HEK293 (cell line): ENCODE results near the gene RSPH9.
A peak's percentile ranks its signal among the peaks of the same experiment; 100 is the strongest.

Source experiments
- CTCF ChIA-PET: fragments of 350-600 bp; formaldehyde crosslinking; extraction: SDS; loops from one replicate; lab custom pipeline; 2021; ENCODE audit warnings: antibody characterized with exemption; lab: Yijun Ruan, JAX
- POLR2A ChIA-PET: fragments of 300-600 bp; formaldehyde crosslinking; extraction: SDS; loops from one replicate; lab custom pipeline; 2020; ENCODE audit warnings: antibody characterized with exemption, inconsistent platforms; lab: Yijun Ruan, JAX
- H3K27ac ChIP-seq: fragments of 200-500 bp; sonication (Bioruptor generic); 2 replicates; pipeline ENCODE4 v1.5.1; 2014; ENCODE audit warnings: low read depth, low read length, control low read depth, inconsistent platforms; ENCODE audit errors: extremely low read depth
- H3K36me3 ChIP-seq, 2 experiments: fragments of 200-500 bp in 1 of 2; sonication (Bioruptor generic) in 1 of 2; 1 replicate in 1 of 2; 2 replicates in 1 of 2; pipeline ENCODE4 v1.5.1; 2014 to 2017; ENCODE audit warnings: inconsistent platforms in 2 of 2, low read length in 2 of 2; ENCODE audit not compliant: control insufficient read depth in 2 of 2, insufficient read depth in 1 of 2
- H3K4me1 ChIP-seq: fragments of 200-500 bp; sonication (Bioruptor generic); 2 replicates; pipeline ENCODE4 v1.5.1; 2014; ENCODE audit warnings: mild to moderate bottlenecking, low read length, inconsistent platforms; ENCODE audit not compliant: control insufficient read depth, insufficient read depth
- H3K4me3 ChIP-seq: 2 replicates; pipeline ENCODE4 v1.5.1; 2011; ENCODE audit warnings: low read depth, mild to moderate bottlenecking, control low read depth, low read length, moderate library complexity
- H3K9me3 ChIP-seq: fragments of 200-500 bp; sonication (Bioruptor generic); 2 replicates; pipeline ENCODE4 v1.5.1; 2014; ENCODE audit warnings: low read depth, low read length, inconsistent platforms; ENCODE audit not compliant: control insufficient read depth, insufficient read depth
- ATF2 ChIP-seq: fragments of 450-650 bp; formaldehyde crosslinking; IDR thresholded peaks from 2 replicates; pipeline ENCODE4 v1.5.1; 2016; ENCODE audit warnings: missing biosample characterization, missing genetic modification characterization, low read depth
- EGR2 ChIP-seq: fragments of 450-650 bp; formaldehyde crosslinking; IDR thresholded peaks from 2 replicates; pipeline ENCODE4 v1.5.1; 2016; ENCODE audit warnings: low read depth, missing biosample characterization, missing genetic modification characterization
- GFI1B ChIP-seq: fragments of 450-650 bp; formaldehyde crosslinking; IDR thresholded peaks from 2 replicates; pipeline ENCODE4 v1.5.1; 2016; ENCODE audit warnings: missing biosample characterization, missing genetic modification characterization
- GLI2 ChIP-seq: fragments of 450-650 bp; formaldehyde crosslinking; IDR thresholded peaks from 2 replicates; pipeline ENCODE4; 2017; ENCODE audit warnings: missing biosample characterization, missing genetic modification characterization, low read depth, borderline replicate concordance
- GLIS1 ChIP-seq: fragments of 450-650 bp; formaldehyde crosslinking; IDR thresholded peaks from 2 replicates; pipeline ENCODE4 v1.5.1; 2016; ENCODE audit warnings: missing biosample characterization, missing genetic modification characterization
- GLIS2 ChIP-seq: fragments of 450-650 bp; formaldehyde crosslinking; IDR thresholded peaks from 2 replicates; pipeline ENCODE4 v1.5.1; 2016; ENCODE audit warnings: missing biosample characterization, missing genetic modification characterization
- KLF1 ChIP-seq: fragments of 450-650 bp; formaldehyde crosslinking; IDR thresholded peaks from 2 replicates; pipeline ENCODE4 v1.5.1; 2016; ENCODE audit warnings: missing biosample characterization, missing genetic modification characterization
- KLF8 ChIP-seq: fragments of 450-650 bp; formaldehyde crosslinking; IDR thresholded peaks from 2 replicates; pipeline ENCODE4 v1.5.1; 2016; ENCODE audit warnings: missing biosample characterization, missing genetic modification characterization
- KLF9 ChIP-seq: fragments of 450-650 bp; formaldehyde crosslinking; IDR thresholded peaks from 2 replicates; pipeline ENCODE4 v1.5.1; 2016; ENCODE audit warnings: missing biosample characterization, missing genetic modification characterization, low read depth
- MEIS1 ChIP-seq: sonication (generic); formaldehyde crosslinking; IDR thresholded peaks from 2 replicates; pipeline ENCODE4 v1.8.1; 2022; ENCODE audit warnings: missing genetic modification reagents, mild to moderate bottlenecking, borderline replicate concordance
- SP2 ChIP-seq: fragments of 450-650 bp; formaldehyde crosslinking; IDR thresholded peaks from 2 replicates; pipeline ENCODE4 v1.5.1; 2016; ENCODE audit warnings: missing biosample characterization, missing genetic modification characterization
- SP3 ChIP-seq: fragments of 450-650 bp; formaldehyde crosslinking; IDR thresholded peaks from 2 replicates; pipeline ENCODE4 v1.5.1; 2016; ENCODE audit warnings: missing biosample characterization, missing genetic modification characterization
- WT1 ChIP-seq: fragments of 450-650 bp; formaldehyde crosslinking; IDR thresholded peaks from 2 replicates; pipeline ENCODE4 v1.5.1; 2016; ENCODE audit warnings: missing biosample characterization, missing genetic modification characterization
- ZBTB11 ChIP-seq: fragments of 450-650 bp; formaldehyde crosslinking; conservative IDR thresholded peaks from 2 replicates; pipeline ENCODE4 v1.5.1; 2016; ENCODE audit warnings: low read depth, missing biosample characterization, missing genetic modification characterization
- ZBTB17 ChIP-seq: fragments of 450-650 bp; formaldehyde crosslinking; IDR thresholded peaks from 2 replicates; pipeline ENCODE4 v1.5.1; 2016; ENCODE audit warnings: missing biosample characterization, missing genetic modification characterization
- ZBTB26 ChIP-seq: fragments of 450-650 bp; formaldehyde crosslinking; optimal IDR thresholded peaks from 2 replicates; pipeline ENCODE3; 2016; ENCODE audit warnings: missing biosample characterization, mild to moderate bottlenecking, missing genetic modification characterization
- ZFHX2 ChIP-seq: fragments of 450-650 bp; formaldehyde crosslinking; conservative IDR thresholded peaks from 2 replicates; pipeline ENCODE4 v1.5.1; 2016; ENCODE audit warnings: missing biosample characterization, missing genetic modification characterization
- ZFP3 ChIP-seq: fragments of 450-650 bp; formaldehyde crosslinking; IDR thresholded peaks from 2 replicates; pipeline ENCODE4 v1.5.1; 2016; ENCODE audit warnings: low read depth, missing biosample characterization, missing genetic modification characterization
- ZNF114 ChIP-seq: fragments of 450-650 bp; formaldehyde crosslinking; IDR thresholded peaks from 2 replicates; pipeline ENCODE4 v1.5.0; 2017; ENCODE audit warnings: missing biosample characterization, missing genetic modification characterization
- ZNF391 ChIP-seq: fragments of 450-650 bp; formaldehyde crosslinking; IDR thresholded peaks from 2 replicates; pipeline ENCODE4 v1.5.1; 2016; ENCODE audit warnings: low read depth, missing biosample characterization, missing genetic modification characterization, borderline replicate concordance
- ZNF555 ChIP-seq: fragments of 450-650 bp; formaldehyde crosslinking; conservative IDR thresholded peaks from 2 replicates; pipeline ENCODE4 v1.5.1; 2017; ENCODE audit warnings: missing biosample characterization, mild to moderate bottlenecking, missing genetic modification characterization, inconsistent platforms
- ZNF561 ChIP-seq: fragments of 450-650 bp; IDR thresholded peaks from 2 replicates; pipeline ENCODE4 v1.5.1; 2018; ENCODE audit warnings: missing biosample characterization, missing genetic modification characterization, borderline replicate concordance
- ZNF596 ChIP-seq: fragments of 450-650 bp; IDR thresholded peaks from 2 replicates; pipeline ENCODE4 v1.5.0; 2018; ENCODE audit warnings: missing biosample characterization, mild to moderate bottlenecking, missing genetic modification characterization, moderate library complexity
- ZNF76 ChIP-seq: fragments of 450-650 bp; formaldehyde crosslinking; IDR thresholded peaks from 2 replicates; pipeline ENCODE4; 2016; ENCODE audit warnings: low read depth, missing biosample characterization, missing genetic modification characterization, borderline replicate concordance
- ZNF768 ChIP-seq: fragments of 450-650 bp; formaldehyde crosslinking; IDR thresholded peaks from 2 replicates; pipeline ENCODE4 v1.5.1; 2018; ENCODE audit warnings: missing biosample characterization, mild to moderate bottlenecking, missing genetic modification characterization
- ZSCAN30 ChIP-seq: fragments of 450-650 bp; IDR thresholded peaks from 2 replicates; pipeline ENCODE4 v1.5.1; 2018; ENCODE audit warnings: missing biosample characterization, mild to moderate bottlenecking, missing genetic modification characterization, moderate library complexity
- ZXDB ChIP-seq: fragments of 450-650 bp; formaldehyde crosslinking; IDR thresholded peaks from 2 replicates; pipeline ENCODE4 v1.5.1; 2016; ENCODE audit warnings: missing biosample characterization, missing genetic modification characterization
- TF ChIP-seq, protein P1 (sequence below): fragments of 450-650 bp; formaldehyde crosslinking; IDR thresholded peaks from 2 replicates; pipeline ENCODE4 v1.5.1; 2016; ENCODE audit warnings: missing biosample characterization, missing genetic modification characterization

The RSPH9 gene

DNA sequence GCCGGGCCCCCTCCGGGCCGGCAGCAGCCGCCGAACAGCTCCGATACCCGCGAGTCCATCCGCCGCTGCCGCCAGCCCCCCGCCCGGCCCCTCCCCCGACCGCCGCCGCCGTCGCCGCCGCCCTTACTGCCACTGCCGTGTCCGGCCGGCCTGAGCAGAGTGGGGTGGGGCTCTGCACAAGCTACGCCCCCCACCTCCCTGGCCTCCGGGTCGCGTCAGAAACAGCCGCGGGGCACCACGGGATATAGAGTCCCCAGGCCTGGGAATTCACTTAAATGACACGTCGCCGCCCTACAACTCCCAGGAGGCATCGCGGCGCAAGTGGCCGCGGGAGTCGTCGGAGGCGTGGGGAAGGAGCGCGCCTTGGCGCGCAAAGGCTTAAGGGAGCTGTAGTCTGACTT lies 15.7 kb upstream of the RSPH9 start, which contains the start of gene GTPBP2:
Gene GTPBP2 (minus strand): TSS at position 161 of the 401 bp plus-strand sequence. CDS start 102 bp downstream, at position 59.
- H3K36me3 ChIP-seq: peaks cover 0 to 23% of the 10 kb centered on the region in 2 experiments; a peak in 2 of 3 replicates
- H3K4me3 ChIP-seq: peak within 1 kb of the TSS; percentile 77
- TF ChIP-seq ZNF555: no peak
- peak; percentile 95 for TF ChIP-seq KLF8 (tag by site-specific recombination)
- no peak for TF ChIP-seq GFI1B (tag by site-specific recombination)
- TF ChIP-seq GLI2 (tag by site-specific recombination): no peak
- TF ChIP-seq ZNF76 (tag by site-specific recombination): peak; percentile 98
- no peak for TF ChIP-seq ZNF596 (tag by site-specific recombination)
- TF ChIP-seq ZBTB26: peak; percentile 97
- TF ChIP-seq ZBTB11: peak; percentile 77
- peak; percentile 3; the same call in 1 of the 2 replicates for TF ChIP-seq KLF1
- TF ChIP-seq GLIS1: peak; percentile 50; the same call in 1 of the 2 replicates
- no peak for TF ChIP-seq ZFP3 (tag by site-specific recombination)
- TF ChIP-seq ZXDB (tag by site-specific recombination): peak; percentile 89
- TF ChIP-seq WT1 (tag by site-specific recombination): peak; percentile 59
- no peak for TF ChIP-seq ZNF561 (tag by site-specific recombination)
- TF ChIP-seq ZNF391: no peak
- TF ChIP-seq ZSCAN30 (tag by site-specific recombination): peak; percentile 6; the same call in 1 of the 2 replicates
- peak; percentile 99 for TF ChIP-seq SP3
- TF ChIP-seq KLF9 (tag by site-specific recombination): peak; percentile 64
- TF ChIP-seq MEIS1 (CRISPR knock-in tag): no peak
- no peak for TF ChIP-seq ZNF114 (tag by site-specific recombination)
- peak; percentile 63 for TF ChIP-seq ZFHX2 (tag by site-specific recombination)
- peak; percentile 81 for TF ChIP-seq SP2 (tag by site-specific recombination)
- TF ChIP-seq EGR2 (tag by site-specific recombination): peak; percentile 49
- TF ChIP-seq ATF2: no peak
- TF ChIP-seq GLIS2 (tag by site-specific recombination): peak; percentile 92
- TF ChIP-seq ZBTB17: peak; percentile 62; the same call in 1 of the 2 replicates
- TF ChIP-seq ZNF768: no peak
- TF ChIP-seq, protein P1, sequence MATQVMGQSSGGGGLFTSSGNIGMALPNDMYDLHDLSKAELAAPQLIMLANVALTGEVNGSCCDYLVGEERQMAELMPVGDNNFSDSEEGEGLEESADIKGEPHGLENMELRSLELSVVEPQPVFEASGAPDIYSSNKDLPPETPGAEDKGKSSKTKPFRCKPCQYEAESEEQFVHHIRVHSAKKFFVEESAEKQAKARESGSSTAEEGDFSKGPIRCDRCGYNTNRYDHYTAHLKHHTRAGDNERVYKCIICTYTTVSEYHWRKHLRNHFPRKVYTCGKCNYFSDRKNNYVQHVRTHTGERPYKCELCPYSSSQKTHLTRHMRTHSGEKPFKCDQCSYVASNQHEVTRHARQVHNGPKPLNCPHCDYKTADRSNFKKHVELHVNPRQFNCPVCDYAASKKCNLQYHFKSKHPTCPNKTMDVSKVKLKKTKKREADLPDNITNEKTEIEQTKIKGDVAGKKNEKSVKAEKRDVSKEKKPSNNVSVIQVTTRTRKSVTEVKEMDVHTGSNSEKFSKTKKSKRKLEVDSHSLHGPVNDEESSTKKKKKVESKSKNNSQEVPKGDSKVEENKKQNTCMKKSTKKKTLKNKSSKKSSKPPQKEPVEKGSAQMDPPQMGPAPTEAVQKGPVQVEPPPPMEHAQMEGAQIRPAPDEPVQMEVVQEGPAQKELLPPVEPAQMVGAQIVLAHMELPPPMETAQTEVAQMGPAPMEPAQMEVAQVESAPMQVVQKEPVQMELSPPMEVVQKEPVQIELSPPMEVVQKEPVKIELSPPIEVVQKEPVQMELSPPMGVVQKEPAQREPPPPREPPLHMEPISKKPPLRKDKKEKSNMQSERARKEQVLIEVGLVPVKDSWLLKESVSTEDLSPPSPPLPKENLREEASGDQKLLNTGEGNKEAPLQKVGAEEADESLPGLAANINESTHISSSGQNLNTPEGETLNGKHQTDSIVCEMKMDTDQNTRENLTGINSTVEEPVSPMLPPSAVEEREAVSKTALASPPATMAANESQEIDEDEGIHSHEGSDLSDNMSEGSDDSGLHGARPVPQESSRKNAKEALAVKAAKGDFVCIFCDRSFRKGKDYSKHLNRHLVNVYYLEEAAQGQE (tag by site-specific recombination): no peak
- CTCF ChIA-PET: interaction anchor here (0.8 to 2.6 kb wide), 6 partner anchors 16 to 50 kb away, joined by 3 to 15 read pairs (median 4); no protein-coding TSS in a partner anchor
- no peaks in the 10 kb centered on the region for H3K9me3 ChIP-seq
- POLR2A ChIA-PET: interaction anchor here (0.5 to 4.2 kb wide), 41 partner anchors 8 to 759 kb away, joined by 3 to 40 read pairs (median 5); partner anchors contain the start of genes AARS2, CNPY3, HSP90AB1 and MRPS18A
- H3K27ac ChIP-seq: peak within 1 kb of the TSS; percentile 90
- 0 out of 2 replicates have a peak, but pooled peaks cover 8% of the 10 kb centered on the region for H3K4me1 ChIP-seq
